ENCODE data around the gene CNTNAP2.

The CNTNAP2 gene

GRCh38 chr7:146956321-146956720 is 839.7 kb downstream of the CNTNAP2 start:
- no peaks in the 10 kb centered on the region for H3K36me3 Mint-ChIP-seq (ENCODE audit: low read depth)
- H3K27me3 Mint-ChIP-seq (ENCODE audit: low read depth) = no peaks in the 10 kb centered on the region
- no peaks in the 10 kb centered on the region for H3K4me1 Mint-ChIP-seq (ENCODE audit: low read depth)
- H3K9me3 Mint-ChIP-seq = peaks cover 49% of the 10 kb centered on the region
- H3K4me3 Mint-ChIP-seq = no peak overlapping the region
- DNase-seq (ENCODE audit: low spot score) = no peak
- H3K27ac Mint-ChIP-seq = no peak overlapping the region

DNA sequence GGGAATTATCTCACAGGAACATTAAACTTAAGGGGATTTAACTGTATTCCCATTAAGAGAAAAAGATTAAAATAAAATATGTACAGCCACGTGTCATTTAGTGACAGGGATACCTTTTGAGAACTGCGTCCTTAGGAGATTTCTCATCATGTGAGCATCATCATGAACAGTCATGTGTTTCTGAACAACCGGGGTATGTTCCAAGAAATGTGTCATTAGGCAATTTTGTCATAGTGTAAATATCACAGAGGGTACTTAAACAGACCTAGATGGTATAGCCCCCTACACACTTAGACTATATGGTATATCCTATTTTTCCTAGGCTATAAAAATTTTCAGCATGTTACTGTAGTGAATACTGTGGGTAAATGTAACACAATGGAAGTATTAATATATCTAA is 840.3 kb downstream of the CNTNAP2 start:
- Mint-ChIP-seq H3K4me3 (no peak overlapping the region), H3K4me1 (ENCODE audit: low read depth) (no peaks in the 10 kb centered on the region), H3K9me3 (peaks cover 50% of the 10 kb centered on the region), H3K36me3 (ENCODE audit: low read depth) (no peaks in the 10 kb centered on the region), H3K27me3 (ENCODE audit: low read depth) (no peaks in the 10 kb centered on the region), H3K27ac (no peak overlapping the region)
- DNase-seq (ENCODE audit: low spot score) = no peak

DNA sequence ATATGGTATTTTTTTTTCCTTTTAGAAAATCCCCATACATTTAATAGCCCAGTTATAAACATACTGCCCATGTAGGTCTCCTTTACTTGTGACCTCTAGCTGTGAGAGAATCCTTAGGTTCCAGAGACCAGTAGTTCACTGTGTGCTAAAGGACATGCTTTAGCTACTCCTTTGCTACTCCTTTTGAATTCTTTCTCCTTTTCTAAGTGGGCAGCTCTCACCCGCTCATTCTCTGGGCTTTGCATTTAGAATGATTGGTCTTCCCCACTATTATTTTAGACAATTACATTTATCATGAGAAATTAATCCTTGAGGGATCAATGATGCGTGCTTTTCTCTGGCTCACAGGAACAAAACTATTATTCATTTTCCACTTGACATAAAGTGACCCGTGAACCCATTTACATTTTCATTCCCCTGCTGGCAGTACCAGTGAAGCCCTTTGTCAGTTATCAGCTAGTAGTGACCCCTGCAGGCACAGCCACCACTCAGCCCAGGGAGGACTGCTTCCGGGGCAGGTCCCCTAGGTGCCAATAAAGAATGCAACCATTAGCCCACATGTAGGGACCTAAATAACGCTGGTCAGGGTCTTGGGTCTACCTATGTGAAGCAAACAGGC is 844.3 kb downstream of the CNTNAP2 start:
- Mint-ChIP-seq H3K27ac (no peak overlapping the region), H3K4me1 (ENCODE audit: low read depth) (no peaks in the 10 kb centered on the region), H3K9me3 (peaks cover 31% of the 10 kb centered on the region), H3K36me3 (ENCODE audit: low read depth) (no peaks in the 10 kb centered on the region), H3K27me3 (ENCODE audit: low read depth) (no peaks in the 10 kb centered on the region), H3K4me3 (no peak overlapping the region)
- no peak for DNase-seq (ENCODE audit: low spot score)

GRCh38 chr7:146961617-146962016 is 845.0 kb downstream of the CNTNAP2 start:
- no peak for DNase-seq (ENCODE audit: low spot score)
- Mint-ChIP-seq H3K4me3 (no peak overlapping the region), H3K4me1 (ENCODE audit: low read depth) (no peaks in the 10 kb centered on the region), H3K27ac (no peak overlapping the region), H3K9me3 (peaks cover 26% of the 10 kb centered on the region), H3K27me3 (ENCODE audit: low read depth) (no peaks in the 10 kb centered on the region), H3K36me3 (ENCODE audit: low read depth) (no peaks in the 10 kb centered on the region)

- H3K27ac Mint-ChIP-seq = no peak overlapping the region
- no peaks in the 10 kb centered on the region for H3K27me3 Mint-ChIP-seq (ENCODE audit: low read depth)
- no peak for DNase-seq (ENCODE audit: low spot score)
- no peaks in the 10 kb centered on the region for H3K36me3 Mint-ChIP-seq (ENCODE audit: low read depth)
- no peak overlapping the region for H3K4me3 Mint-ChIP-seq
- H3K4me1 Mint-ChIP-seq (ENCODE audit: low read depth) = no peaks in the 10 kb centered on the region
- H3K9me3 Mint-ChIP-seq = peaks cover 18% of the 10 kb centered on the region
Measured at GRCh38 chr7:146966274-146966673, 849.7 kb downstream of the CNTNAP2 start.

DNA sequence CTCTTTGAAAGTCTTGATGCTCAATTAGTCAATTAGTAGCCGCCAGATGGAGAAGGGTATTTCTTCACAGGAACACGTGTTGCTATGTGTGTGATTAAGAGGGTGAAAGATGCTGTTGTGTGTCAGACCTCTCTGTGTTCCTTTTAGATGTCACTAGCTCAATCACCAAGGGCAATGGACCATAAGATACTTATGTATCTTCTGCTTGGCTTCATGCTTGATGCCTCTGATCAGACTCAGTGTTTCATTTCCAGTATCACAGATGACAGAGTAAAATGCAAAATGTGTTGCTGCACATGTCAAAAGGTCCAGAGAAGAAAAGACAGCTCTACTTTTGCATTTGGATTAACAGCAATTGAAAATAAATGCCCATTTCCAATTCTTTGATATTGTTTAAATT is 865.9 kb downstream of the CNTNAP2 start:
- Mint-ChIP-seq H3K36me3 (ENCODE audit: low read depth) (no peaks in the 10 kb centered on the region), H3K27ac (no peak overlapping the region), H3K9me3 (peaks cover 24% of the 10 kb centered on the region), H3K4me3 (no peak overlapping the region), H3K4me1 (ENCODE audit: low read depth) (no peaks in the 10 kb centered on the region), H3K27me3 (ENCODE audit: low read depth) (no peaks in the 10 kb centered on the region)
- no peak for DNase-seq (ENCODE audit: low spot score)

GRCh38 chr7:146991596-146991995 is 875.0 kb downstream of the CNTNAP2 start:
- peaks cover 44% of the 10 kb centered on the region for H3K9me3 Mint-ChIP-seq
- no peak for DNase-seq (ENCODE audit: low spot score)
- H3K4me1 Mint-ChIP-seq (ENCODE audit: low read depth) = no peaks in the 10 kb centered on the region
- H3K4me3 Mint-ChIP-seq = no peak overlapping the region
- H3K27me3 Mint-ChIP-seq (ENCODE audit: low read depth) = no peaks in the 10 kb centered on the region
- no peak overlapping the region for H3K27ac Mint-ChIP-seq
- H3K36me3 Mint-ChIP-seq (ENCODE audit: low read depth) = no peaks in the 10 kb centered on the region

DNA sequence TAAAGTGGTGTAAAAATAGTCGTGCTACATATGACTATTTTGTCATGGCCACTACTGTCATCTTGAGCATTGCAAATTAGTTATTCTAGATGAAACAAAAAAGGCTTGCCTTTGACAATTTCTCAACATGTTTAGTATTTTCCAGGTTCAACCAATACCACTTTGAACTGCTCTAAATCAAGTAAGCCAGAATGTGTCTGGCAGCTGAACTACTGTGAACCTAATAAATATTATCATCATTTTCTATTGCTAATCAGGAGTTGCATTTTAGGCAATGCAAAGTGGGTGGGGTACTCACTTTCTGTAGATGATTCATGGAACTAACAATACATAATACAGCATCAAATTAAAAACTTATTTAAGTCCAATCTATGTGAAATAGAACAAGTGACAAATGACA is 877.2 kb downstream of the CNTNAP2 start:
- Mint-ChIP-seq H3K9me3 (peaks cover 51% of the 10 kb centered on the region), H3K27me3 (ENCODE audit: low read depth) (no peaks in the 10 kb centered on the region), H3K36me3 (ENCODE audit: low read depth) (no peaks in the 10 kb centered on the region), H3K4me1 (ENCODE audit: low read depth) (no peaks in the 10 kb centered on the region), H3K4me3 (no peak overlapping the region), H3K27ac (no peak overlapping the region)
- DNase-seq (ENCODE audit: low spot score) = no peak

GRCh38 chr7:147008530-147008929 is 891.9 kb downstream of the CNTNAP2 start:
- Mint-ChIP-seq H3K4me3 (no peak overlapping the region), H3K27me3 (ENCODE audit: low read depth) (no peaks in the 10 kb centered on the region), H3K27ac (no peak overlapping the region), H3K9me3 (peaks cover 17% of the 10 kb centered on the region), H3K4me1 (ENCODE audit: low read depth) (no peaks in the 10 kb centered on the region), H3K36me3 (ENCODE audit: low read depth) (no peaks in the 10 kb centered on the region)
- no peak for DNase-seq (ENCODE audit: low spot score)

DNA sequence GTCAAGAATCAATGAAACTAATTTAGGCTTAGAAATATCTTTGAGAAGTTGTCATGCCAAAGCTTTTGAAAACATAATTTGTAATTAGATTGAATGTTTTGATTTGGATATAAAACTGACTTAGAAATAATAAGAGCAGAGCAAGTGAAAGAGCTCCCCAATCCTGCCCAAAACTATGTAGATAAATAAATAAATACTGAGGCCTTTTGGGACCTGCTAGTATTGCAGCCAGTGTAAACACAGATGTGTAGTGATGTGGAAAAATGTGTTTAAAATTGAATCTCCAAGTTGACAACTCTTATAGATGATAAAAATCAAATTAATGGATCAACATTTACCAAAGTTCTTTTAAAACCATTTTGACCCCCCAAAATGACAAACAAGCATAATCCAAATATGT is 896.1 kb downstream of the CNTNAP2 start:
- DNase-seq (ENCODE audit: low spot score) = no peak
- no peaks in the 10 kb centered on the region for H3K27me3 Mint-ChIP-seq (ENCODE audit: low read depth)
- H3K4me3 Mint-ChIP-seq = no peak overlapping the region
- peaks cover 28% of the 10 kb centered on the region for H3K9me3 Mint-ChIP-seq
- no peak overlapping the region for H3K27ac Mint-ChIP-seq
- H3K36me3 Mint-ChIP-seq (ENCODE audit: low read depth) = no peaks in the 10 kb centered on the region
- H3K4me1 Mint-ChIP-seq (ENCODE audit: low read depth) = no peaks in the 10 kb centered on the region

DNA sequence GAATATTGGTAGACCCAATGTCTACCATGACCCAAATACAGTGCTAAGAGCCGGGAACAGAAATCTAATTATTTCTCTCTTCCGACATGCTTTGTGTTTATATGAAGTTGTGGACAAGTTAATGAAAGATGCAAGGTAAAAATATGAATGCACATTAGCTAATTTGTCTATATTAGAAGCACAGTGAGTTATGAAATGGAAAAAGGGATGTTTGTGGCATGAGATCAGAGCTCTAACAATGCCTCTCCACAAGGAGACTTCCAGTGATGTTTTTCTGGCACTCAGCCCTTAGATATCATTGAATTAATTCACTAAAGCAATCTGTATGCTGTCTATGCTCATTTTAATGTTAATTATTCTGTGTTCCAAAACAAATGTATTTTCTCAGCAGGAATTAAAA is 897.2 kb downstream of the CNTNAP2 start:
- H3K4me3 Mint-ChIP-seq = no peak overlapping the region
- no peaks in the 10 kb centered on the region for H3K27me3 Mint-ChIP-seq (ENCODE audit: low read depth)
- H3K9me3 Mint-ChIP-seq = peaks cover 27% of the 10 kb centered on the region
- H3K4me1 Mint-ChIP-seq (ENCODE audit: low read depth) = no peaks in the 10 kb centered on the region
- H3K36me3 Mint-ChIP-seq (ENCODE audit: low read depth) = no peaks in the 10 kb centered on the region
- H3K27ac Mint-ChIP-seq = no peak overlapping the region
- no peak for DNase-seq (ENCODE audit: low spot score)

DNA sequence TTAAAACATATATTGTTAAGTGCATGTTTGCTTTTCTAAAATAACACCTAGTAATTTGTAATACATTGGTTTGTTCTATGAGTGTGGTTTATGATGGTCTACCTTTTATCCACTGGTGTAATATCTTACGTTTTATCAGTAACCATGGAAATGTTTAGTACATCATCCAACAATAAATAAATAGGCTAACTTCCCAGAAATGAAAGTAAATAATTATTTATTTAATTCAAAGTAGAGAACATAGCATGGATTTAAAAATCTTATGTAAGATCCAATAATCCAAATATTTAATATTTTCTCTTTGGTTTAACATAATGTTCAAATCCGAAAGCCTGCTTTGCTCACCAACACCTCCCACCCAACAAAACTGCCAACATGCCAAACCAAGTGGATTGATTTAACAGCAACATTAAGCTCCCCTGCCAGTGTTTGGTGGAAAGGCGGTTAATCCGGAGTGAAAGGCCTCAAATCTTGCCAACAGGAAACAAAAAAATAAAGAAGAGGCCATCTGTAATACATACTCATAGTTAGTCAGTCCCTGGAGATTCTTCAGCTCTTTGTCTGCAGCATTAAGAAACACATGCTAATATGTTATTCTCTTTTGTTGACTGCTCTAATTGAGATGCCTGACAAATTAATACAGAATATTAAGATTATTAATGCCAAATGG is 897.8 kb downstream of the CNTNAP2 start:
- no peaks in the 10 kb centered on the region for H3K4me1 Mint-ChIP-seq (ENCODE audit: low read depth)
- H3K27ac Mint-ChIP-seq = no peak overlapping the region
- peaks cover 24% of the 10 kb centered on the region for H3K9me3 Mint-ChIP-seq
- no peaks in the 10 kb centered on the region for H3K27me3 Mint-ChIP-seq (ENCODE audit: low read depth)
- H3K4me3 Mint-ChIP-seq = no peak overlapping the region
- no peak for DNase-seq (ENCODE audit: low spot score)
- no peaks in the 10 kb centered on the region for H3K36me3 Mint-ChIP-seq (ENCODE audit: low read depth)

- H3K36me3 Mint-ChIP-seq (ENCODE audit: low read depth) = no peaks in the 10 kb centered on the region
- H3K9me3 Mint-ChIP-seq = peaks cover 15% of the 10 kb centered on the region
- no peaks in the 10 kb centered on the region for H3K4me1 Mint-ChIP-seq (ENCODE audit: low read depth)
- no peaks in the 10 kb centered on the region for H3K27me3 Mint-ChIP-seq (ENCODE audit: low read depth)
- H3K4me3 Mint-ChIP-seq = no peak overlapping the region
- no peak overlapping the region for H3K27ac Mint-ChIP-seq
- DNase-seq (ENCODE audit: low spot score) = no peak
Measured at GRCh38 chr7:147015999-147016398, 899.4 kb downstream of the CNTNAP2 start.

- H3K4me1 Mint-ChIP-seq (ENCODE audit: low read depth) = no peaks in the 10 kb centered on the region
- H3K36me3 Mint-ChIP-seq (ENCODE audit: low read depth) = no peaks in the 10 kb centered on the region
- H3K9me3 Mint-ChIP-seq = no peaks in the 10 kb centered on the region
- H3K27ac Mint-ChIP-seq = no peak overlapping the region
- no peaks in the 10 kb centered on the region for H3K27me3 Mint-ChIP-seq (ENCODE audit: low read depth)
- H3K4me3 Mint-ChIP-seq = no peak overlapping the region
- no peak for DNase-seq (ENCODE audit: low spot score)
Measured at GRCh38 chr7:147022056-147022455, 905.5 kb downstream of the CNTNAP2 start.

DNA sequence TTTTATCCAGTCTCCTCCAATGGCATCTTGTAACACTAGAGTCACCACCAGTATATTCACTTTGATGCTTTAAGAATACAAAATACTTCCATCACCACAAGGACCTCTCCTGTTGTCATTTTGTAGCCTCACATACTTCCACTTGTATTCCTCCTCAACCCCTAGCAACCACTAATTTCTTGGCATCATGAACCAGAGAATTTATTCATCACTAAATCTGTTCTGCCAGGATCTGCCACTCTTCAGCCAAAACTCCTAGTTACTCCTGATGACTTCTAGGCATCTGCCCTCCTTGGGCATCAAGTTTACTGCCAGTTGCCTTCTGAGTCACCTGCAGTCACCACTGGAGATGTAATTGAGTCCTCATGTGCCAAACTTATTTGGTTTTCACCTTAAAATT is 906.8 kb downstream of the CNTNAP2 start:
- Mint-ChIP-seq H3K9me3 (peaks cover 9% of the 10 kb centered on the region), H3K36me3 (ENCODE audit: low read depth) (no peaks in the 10 kb centered on the region), H3K4me3 (no peak overlapping the region), H3K27ac (no peak overlapping the region), H3K4me1 (ENCODE audit: low read depth) (no peaks in the 10 kb centered on the region), H3K27me3 (ENCODE audit: low read depth) (no peaks in the 10 kb centered on the region)
- DNase-seq (ENCODE audit: low spot score) = no peak
